HCT116 (cell line): ENCODE results near the gene CACNB1.

Experiments
- CTCF ChIP-seq, 3 experiments: fragments of 200-600 bp in 1 of 3; sonication (generic) in 1 of 3; IDR thresholded peaks in 2 of 3; conservative IDR thresholded peaks in 1 of 3; 2 replicates each; pipeline ENCODE4 v1.5.1; 2012 to 2017; ENCODE audit warnings: low read depth in 2 of 3, low read length in 2 of 3, antibody characterized with exemption in 1 of 3, borderline replicate concordance in 1 of 3, control low read depth in 1 of 3, mild to moderate bottlenecking in 1 of 3, mixed read lengths in 1 of 3, mixed run types in 1 of 3, moderate library complexity in 1 of 3; ENCODE audit not compliant: insufficient read depth in 1 of 3
- EGR1 ChIP-seq: IDR thresholded peaks from 2 replicates; pipeline ENCODE4 v1.6.1; 2012; ENCODE audit warnings: low read depth
- EZH2 ChIP-seq: fragments of 200-600 bp; sonication (generic); IDR thresholded peaks from 2 replicates; pipeline ENCODE4 v1.6.1; 2017; ENCODE audit warnings: antibody characterized with exemption, mixed run types
- FOSL1 ChIP-seq: IDR thresholded peaks from 2 replicates; pipeline ENCODE4 v1.6.1; 2012; ENCODE audit warnings: low read depth
- POLR2A ChIP-seq: IDR thresholded peaks from 2 replicates; pipeline ENCODE4 v1.7.0; 2011; ENCODE audit warnings: borderline replicate concordance; ENCODE audit not compliant: insufficient read depth, insufficient read length; ENCODE audit errors: extremely low read depth
- SIN3A ChIP-seq: IDR thresholded peaks from 2 replicates; pipeline ENCODE4 v1.6.1; 2012; ENCODE audit warnings: low read depth

GRCh38 chr17:39223907-39224777 is 26.7 kb upstream of the CACNB1 start:
- TF ChIP-seq POLR2A, result no peak
- TF ChIP-seq CTCF (IDR thresholded peaks at IDR 0.05 in 2 of 3, conservative IDR thresholded peaks at IDR 0.05 in 1 of 3; ENCODE audit: borderline replicate concordance in 1 of 3, insufficient read depth in 1 of 3, low read depth in 2 of 3, low read length in 2 of 3), result no peak
- no peak for TF ChIP-seq EZH2
- no peak for TF ChIP-seq SIN3A
- no peak for TF ChIP-seq EGR1
- no peak for TF ChIP-seq FOSL1
